ENCODE measurements around the gene OLFM1. TPM values are rescaled to one million over a fixed set of nuclear protein-coding genes. Genes with fewer than 3 reads are reported as not detected.

The OLFM1 gene
- total RNA-seq, 1 experiment from 2014 or later: not detected

DNA sequence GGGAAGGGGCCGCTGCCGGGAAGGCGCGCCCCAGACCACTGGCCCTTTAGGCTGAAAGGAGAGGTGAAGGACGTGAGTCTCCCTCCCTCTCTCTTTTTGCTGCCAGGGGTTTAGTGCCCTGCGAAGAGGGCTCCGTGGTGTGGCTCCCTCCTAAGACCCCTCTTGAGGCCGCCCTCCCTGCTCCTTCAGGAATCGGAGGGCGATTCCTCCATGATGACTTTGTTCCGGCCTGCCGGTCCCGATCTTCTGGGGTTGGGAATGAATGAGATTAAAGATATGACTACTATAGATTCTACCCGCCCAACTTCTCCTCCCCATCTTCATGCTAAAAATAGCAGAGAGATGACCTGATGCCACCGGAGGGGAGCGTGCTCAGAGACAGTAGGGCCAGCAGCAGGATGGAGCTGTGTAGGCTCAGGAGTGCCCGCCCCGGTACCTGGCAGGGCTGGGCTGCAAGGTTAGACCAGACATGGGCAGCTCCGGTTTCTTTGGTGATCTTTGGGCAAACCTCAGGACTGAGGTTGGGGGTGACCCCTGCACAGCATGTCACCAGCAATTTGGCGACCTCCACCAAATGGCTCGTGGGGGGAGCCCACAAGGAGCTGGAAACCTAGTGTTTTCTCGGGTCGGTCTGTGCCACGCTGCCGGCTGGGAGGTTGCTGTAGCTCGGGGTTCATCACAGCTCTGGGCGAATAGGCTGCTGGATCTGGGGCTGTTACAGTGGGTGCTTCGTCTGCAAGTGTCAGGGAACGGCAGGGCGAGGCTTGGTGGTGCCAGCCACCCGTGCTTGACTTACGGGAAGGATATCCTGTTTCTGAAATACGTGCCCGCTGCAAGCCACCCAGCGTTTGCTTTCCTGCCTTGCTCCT, 1.7 kb downstream of the OLFM1 start:
- Histone ChIP-seq H3K27me3 (ENCODE audit: insufficient read depth, low read depth) (peaks cover 69% of the 10 kb centered on the region), H3F3A (ENCODE audit: insufficient read depth, low read depth) (no peaks in the 10 kb centered on the region), H3K79me2 (ENCODE audit: low read depth) (no peaks in the 10 kb centered on the region), H3K4me2 (no peak overlapping the region), H3K4me1 (replicated peaks; ENCODE audit: insufficient read depth) (no peaks in the 10 kb centered on the region), H3K27ac (no peak overlapping the region), H4K20me1 (ENCODE audit: insufficient read depth) (no peaks in the 10 kb centered on the region), H2AFZ (no peak overlapping the region), H3K4me3 (no peak overlapping the region), H3K9me3 (ENCODE audit: insufficient read depth, low read depth) (no peaks in the 10 kb centered on the region), H3K9me2 (ENCODE audit: insufficient read depth) (no peaks in the 10 kb centered on the region), H3K36me3 (ENCODE audit: low read depth) (no peaks in the 10 kb centered on the region)
- TF ChIP-seq EZH2 (IDR thresholded peaks at IDR 0.05; ENCODE audit: low read depth): no peak
- TF ChIP-seq, protein P1, sequence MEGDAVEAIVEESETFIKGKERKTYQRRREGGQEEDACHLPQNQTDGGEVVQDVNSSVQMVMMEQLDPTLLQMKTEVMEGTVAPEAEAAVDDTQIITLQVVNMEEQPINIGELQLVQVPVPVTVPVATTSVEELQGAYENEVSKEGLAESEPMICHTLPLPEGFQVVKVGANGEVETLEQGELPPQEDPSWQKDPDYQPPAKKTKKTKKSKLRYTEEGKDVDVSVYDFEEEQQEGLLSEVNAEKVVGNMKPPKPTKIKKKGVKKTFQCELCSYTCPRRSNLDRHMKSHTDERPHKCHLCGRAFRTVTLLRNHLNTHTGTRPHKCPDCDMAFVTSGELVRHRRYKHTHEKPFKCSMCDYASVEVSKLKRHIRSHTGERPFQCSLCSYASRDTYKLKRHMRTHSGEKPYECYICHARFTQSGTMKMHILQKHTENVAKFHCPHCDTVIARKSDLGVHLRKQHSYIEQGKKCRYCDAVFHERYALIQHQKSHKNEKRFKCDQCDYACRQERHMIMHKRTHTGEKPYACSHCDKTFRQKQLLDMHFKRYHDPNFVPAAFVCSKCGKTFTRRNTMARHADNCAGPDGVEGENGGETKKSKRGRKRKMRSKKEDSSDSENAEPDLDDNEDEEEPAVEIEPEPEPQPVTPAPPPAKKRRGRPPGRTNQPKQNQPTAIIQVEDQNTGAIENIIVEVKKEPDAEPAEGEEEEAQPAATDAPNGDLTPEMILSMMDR (conservative IDR thresholded peaks at IDR 0.05): no peak
- BruUV-seq (replicated peaks): no TSS peak
- POLR2A ChIA-PET (ENCODE audit: unreplicated experiment): no interaction called here
- intact Hi-C loops (cut with micrococcal nuclease; ENCODE audit: unreplicated experiment): no loop called here
- CTCF ChIA-PET: no interaction called here
- DNase-seq: no peak

DNA sequence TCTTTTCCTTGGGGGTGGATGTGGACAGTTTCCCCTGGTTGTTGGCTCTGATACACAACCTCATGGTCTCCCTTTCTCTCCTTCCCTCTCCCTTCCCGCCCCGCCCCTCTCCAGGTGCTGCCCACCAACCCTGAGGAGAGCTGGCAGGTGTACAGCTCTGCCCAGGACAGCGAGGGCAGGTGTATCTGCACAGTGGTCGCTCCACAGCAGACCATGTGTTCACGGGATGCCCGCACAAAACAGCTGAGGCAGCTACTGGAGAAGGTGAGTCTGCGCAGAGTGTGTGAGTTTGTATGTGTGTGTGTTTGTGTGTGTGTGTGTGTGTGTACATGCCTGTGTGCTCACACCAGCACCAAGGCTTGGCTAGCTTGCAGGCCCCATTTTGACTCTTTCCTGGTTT, 2.6 kb downstream of the OLFM1 start:
- H3K36me3 ChIP-seq (ENCODE audit: low read depth): no peaks in the 10 kb centered on the region
- intact Hi-C loops (cut with micrococcal nuclease; ENCODE audit: unreplicated experiment): no loop called here
- DNase-seq: no peak
- H3K4me2 ChIP-seq: no peak overlapping the region
- no peaks in the 10 kb centered on the region for H3K4me1 ChIP-seq (replicated peaks; ENCODE audit: insufficient read depth)
- H3F3A ChIP-seq (ENCODE audit: insufficient read depth, low read depth): no peaks in the 10 kb centered on the region
- CTCF ChIA-PET: no interaction called here
- H2AFZ ChIP-seq: no peak overlapping the region
- no peak overlapping the region for H3K27ac ChIP-seq
- no peaks in the 10 kb centered on the region for H3K9me2 ChIP-seq (ENCODE audit: insufficient read depth)
- no peaks in the 10 kb centered on the region for H3K9me3 ChIP-seq (ENCODE audit: insufficient read depth, low read depth)
- no peak overlapping the region for H3K4me3 ChIP-seq
- no peaks in the 10 kb centered on the region for H3K79me2 ChIP-seq (ENCODE audit: low read depth)
- TF ChIP-seq, protein P1 (conservative IDR thresholded peaks at IDR 0.05): no peak
- no peak for TF ChIP-seq EZH2 (IDR thresholded peaks at IDR 0.05; ENCODE audit: low read depth)
- H4K20me1 ChIP-seq (ENCODE audit: insufficient read depth): no peaks in the 10 kb centered on the region
- peaks cover 69% of the 10 kb centered on the region for H3K27me3 ChIP-seq (ENCODE audit: insufficient read depth, low read depth)
- POLR2A ChIA-PET (ENCODE audit: unreplicated experiment): no interaction called here
- BruUV-seq (replicated peaks): no TSS peak

DNA sequence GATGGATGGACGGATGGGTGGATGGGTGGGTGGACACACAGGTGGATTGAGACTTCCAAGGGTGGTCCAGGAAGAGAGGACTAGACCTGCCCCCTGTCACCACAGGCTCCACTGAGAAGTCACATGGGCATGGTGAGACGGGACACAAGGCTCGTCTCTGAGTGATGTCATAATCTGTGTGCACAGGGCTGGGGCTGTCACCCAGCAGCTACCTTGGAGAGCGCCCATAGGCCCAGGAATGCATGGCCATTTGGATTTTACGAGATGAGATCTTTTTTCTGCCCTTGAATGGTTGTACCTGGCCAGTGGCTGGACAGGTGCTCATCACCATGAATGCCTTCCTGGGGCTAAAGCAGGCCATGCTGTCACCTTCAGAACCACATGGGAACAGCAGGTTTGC, 3.1 kb downstream of the OLFM1 start:
- Histone ChIP-seq H3K4me1 (replicated peaks; ENCODE audit: insufficient read depth) (no peaks in the 10 kb centered on the region), H3K4me2 (no peak overlapping the region), H3K9me3 (ENCODE audit: insufficient read depth, low read depth) (no peaks in the 10 kb centered on the region), H3K9me2 (ENCODE audit: insufficient read depth) (no peaks in the 10 kb centered on the region), H3K4me3 (no peak overlapping the region), H3K79me2 (ENCODE audit: low read depth) (no peaks in the 10 kb centered on the region), H2AFZ (no peak overlapping the region), H3F3A (ENCODE audit: insufficient read depth, low read depth) (no peaks in the 10 kb centered on the region), H3K27me3 (ENCODE audit: insufficient read depth, low read depth) (peaks cover 69% of the 10 kb centered on the region), H4K20me1 (ENCODE audit: insufficient read depth) (no peaks in the 10 kb centered on the region), H3K27ac (no peak overlapping the region), H3K36me3 (ENCODE audit: low read depth) (no peaks in the 10 kb centered on the region)
- TF ChIP-seq, protein P1 (conservative IDR thresholded peaks at IDR 0.05): no peak
- TF ChIP-seq EZH2 (IDR thresholded peaks at IDR 0.05; ENCODE audit: low read depth): no peak
- intact Hi-C loops (cut with micrococcal nuclease; ENCODE audit: unreplicated experiment): no loop called here
- BruUV-seq (replicated peaks): no TSS peak
- ChIA-PET CTCF (no interaction called here), POLR2A (ENCODE audit: unreplicated experiment) (no interaction called here)
- DNase-seq: no peak

Measured in PC-9 (cell line).